H9 (cell line): ENCODE data around the gene PRRC2B. TPM values are rescaled to one million over a fixed set of nuclear protein-coding genes. Genes with fewer than 3 reads are reported as not detected.
A peak's percentile ranks its signal among the peaks of the same experiment; 100 is the strongest.

ENCODE experiments used
- DNase-seq: peaks from one replicate; pipeline ENCODE4 v3.0.0-alpha.2; 2017
- H2AFZ ChIP-seq: one replicate; pipeline ENCODE4 v1.6.1; 2013; ENCODE audit warnings: mild to moderate bottlenecking, low read length, control low read depth, moderate library complexity
- H2AK5ac ChIP-seq: 2 replicates; pipeline ENCODE4 v1.6.1; 2013; ENCODE audit warnings: low read length, control low read depth, mixed read lengths; ENCODE audit not compliant: insufficient read length
- H2BK120ac ChIP-seq: one replicate; pipeline ENCODE4 v1.6.1; 2013; ENCODE audit warnings: low read depth, mild to moderate bottlenecking, low read length, control low read depth, inconsistent platforms; ENCODE audit not compliant: poor library complexity, severe bottlenecking
- H2BK12ac ChIP-seq: 2 replicates; pipeline ENCODE4 v1.6.1; 2013; ENCODE audit warnings: low read length, control low read depth, mixed read lengths, low read depth; ENCODE audit not compliant: insufficient read length
- H2BK15ac ChIP-seq: 2 replicates; pipeline ENCODE4 v1.6.1; 2013; ENCODE audit warnings: low read depth, low read length, control low read depth
- H2BK20ac ChIP-seq: one replicate; pipeline ENCODE4 v1.6.1; 2013; ENCODE audit warnings: low read depth, mild to moderate bottlenecking, low read length, control low read depth, inconsistent platforms; ENCODE audit not compliant: poor library complexity, severe bottlenecking
- H2BK5ac ChIP-seq: 2 replicates; pipeline ENCODE4 v1.6.1; 2013; ENCODE audit warnings: low read length, control low read depth, mixed read lengths; ENCODE audit not compliant: insufficient read length
- H3K14ac ChIP-seq: 2 replicates; pipeline ENCODE4 v1.6.1; 2013; ENCODE audit warnings: low read length, control low read depth; ENCODE audit not compliant: insufficient read depth
- H3K18ac ChIP-seq: 2 replicates; pipeline ENCODE4 v1.6.1; 2013; ENCODE audit warnings: low read depth, mild to moderate bottlenecking, mixed read lengths, low read length, control low read depth; ENCODE audit not compliant: insufficient read length
- H3K23ac ChIP-seq: 2 replicates; pipeline ENCODE4 v1.6.1; 2013; ENCODE audit warnings: low read length, control low read depth, mixed read lengths, low read depth; ENCODE audit not compliant: insufficient read length
- H3K23me2 ChIP-seq: 2 replicates; pipeline ENCODE4 v1.6.1; 2013; ENCODE audit warnings: low read depth, mild to moderate bottlenecking, mixed read lengths, low read length, control low read depth; ENCODE audit not compliant: insufficient read length, poor library complexity, severe bottlenecking
- H3K27ac ChIP-seq: 2 replicates; pipeline ENCODE4 v1.5.1; 2013; ENCODE audit warnings: low read length, control low read depth, mixed read lengths, low read depth; ENCODE audit not compliant: insufficient read length
- H3K27me3 ChIP-seq: 2 replicates; pipeline ENCODE4 v1.6.1; 2013; ENCODE audit warnings: low read length, control low read depth, inconsistent platforms; ENCODE audit not compliant: insufficient read depth
- H3K4ac ChIP-seq: 2 replicates; pipeline ENCODE4 v1.6.1; 2013; ENCODE audit warnings: low read depth, mild to moderate bottlenecking, control low read depth, inconsistent platforms, low read length, moderate library complexity
- H3K4me1 ChIP-seq: 2 replicates; pipeline ENCODE4 v1.6.1; 2013; ENCODE audit warnings: low read length, control low read depth, inconsistent platforms; ENCODE audit not compliant: insufficient read depth
- H3K4me2 ChIP-seq: 2 replicates; pipeline ENCODE4 v1.6.1; 2013; ENCODE audit warnings: low read length, control low read depth, mixed read lengths; ENCODE audit not compliant: insufficient read length, insufficient read depth
- H3K56ac ChIP-seq: 2 replicates; pipeline ENCODE4 v1.6.1; 2013; ENCODE audit warnings: low read depth, mild to moderate bottlenecking, mixed read lengths, low read length, control low read depth; ENCODE audit not compliant: insufficient read length
- H3K79me1 ChIP-seq: 2 replicates; pipeline ENCODE4 v1.6.1; 2013; ENCODE audit warnings: low read depth, mild to moderate bottlenecking, moderate library complexity, low read length, control low read depth, inconsistent platforms; ENCODE audit not compliant: insufficient read depth, poor library complexity, severe bottlenecking
- H3K79me2 ChIP-seq: 2 replicates; pipeline ENCODE4 v1.6.1; 2013; ENCODE audit warnings: low read length, control low read depth, inconsistent platforms; ENCODE audit not compliant: insufficient read depth
- H3K9ac ChIP-seq: 2 replicates; pipeline ENCODE4 v1.6.1; 2013; ENCODE audit warnings: low read length, control low read depth, mixed read lengths; ENCODE audit not compliant: insufficient read length; ENCODE audit errors: extremely low read depth
- H3K9me3 ChIP-seq: one replicate; pipeline ENCODE4 v1.6.1; 2013; ENCODE audit warnings: low read depth, low read length, inconsistent platforms; ENCODE audit not compliant: control insufficient read depth
- H3T11ph ChIP-seq: one replicate; pipeline ENCODE4 v1.6.1; 2013; ENCODE audit warnings: mild to moderate bottlenecking, low read length, control low read depth, inconsistent platforms
- H4K20me1 ChIP-seq: one replicate; pipeline ENCODE4 v1.6.1; 2013; ENCODE audit not compliant: control insufficient read depth, insufficient read length, insufficient read depth
- H4K5ac ChIP-seq: 2 replicates; pipeline ENCODE4 v1.6.1; 2013; ENCODE audit warnings: low read depth, mild to moderate bottlenecking, mixed read lengths, low read length, control low read depth; ENCODE audit not compliant: insufficient read length
- H4K8ac ChIP-seq: replicated peaks from 2 replicates; pipeline ENCODE4 v1.6.1; 2013; ENCODE audit warnings: low read length, control low read depth, mixed read lengths, low read depth; ENCODE audit not compliant: insufficient read length
- H4K91ac ChIP-seq: 2 replicates; pipeline ENCODE4 v1.6.1; 2013; ENCODE audit warnings: low read depth, mild to moderate bottlenecking, moderate library complexity, mixed read lengths, low read length, control low read depth; ENCODE audit not compliant: insufficient read length
- H3K27ac Mint-ChIP-seq, 3 experiments: 2 replicates in 2 of 3; 3 replicates in 1 of 3; pipeline ENCODE4 v1.8.0; 2020 to 2021; ENCODE audit warnings: mixed read lengths in 3 of 3, mild to moderate bottlenecking in 1 of 3, moderate library complexity in 1 of 3
- H3K27me3 Mint-ChIP-seq: 2 replicates; pipeline ENCODE4 v1.8.0; 2021; ENCODE audit warnings: low read depth, mild to moderate bottlenecking, moderate library complexity, mixed read lengths
- H3K36me3 Mint-ChIP-seq, 3 experiments: 2 replicates in 2 of 3; 3 replicates in 1 of 3; pipeline ENCODE4 v1.8.0; 2020 to 2021; ENCODE audit warnings: low read depth in 3 of 3, mixed read lengths in 3 of 3; ENCODE audit not compliant: insufficient read depth in 1 of 3
- H3K4me1 Mint-ChIP-seq, 2 experiments: 2 replicates each; pipeline ENCODE4 v1.8.0; 2020; ENCODE audit warnings: mixed read lengths in 2 of 2
- H3K4me3 Mint-ChIP-seq, 2 experiments: 2 replicates in 1 of 2; 3 replicates in 1 of 2; pipeline ENCODE4 v1.8.0; 2020 to 2021; ENCODE audit warnings: mild to moderate bottlenecking in 2 of 2, mixed read lengths in 2 of 2, moderate library complexity in 1 of 2
- H3K9me3 Mint-ChIP-seq, 2 experiments: 2 replicates in 1 of 2; 3 replicates in 1 of 2; pipeline ENCODE4 v1.8.0; 2020; ENCODE audit warnings: mild to moderate bottlenecking in 2 of 2, mixed read lengths in 2 of 2, moderate library complexity in 1 of 2
- CTCF ChIP-seq: fragments of 200-600 bp; sonication (generic); conservative IDR thresholded peaks from 3 replicates; pipeline ENCODE4 v1.8.0; 2021; ENCODE audit warnings: antibody characterized with exemption, mild to moderate bottlenecking
- WGBS: extraction: QIAGEN DNeasy Blood & Tissue Kit; methylation state at CpG from one replicate; pipeline ENCODE4 v1.1.7; 2013; ENCODE audit warnings: missing lambda C conversion rate, low lambda C conversion rate, mixed read lengths; ENCODE audit not compliant: insufficient read length; ENCODE audit errors: extremely low coverage; 5-methylcytosine and 5-hydroxymethylcytosine counted together
- total RNA-seq: library from RNA; stranded (reverse); gene quantifications from 2 replicates; pipeline ENCODE4 v1.2.1, GENCODE V29; 2021

PRRC2B gene
- total RNA-seq, 1 experiment from 2014 or later, result 251 TPM

GRCh38 chr9:131405858-131406537 lies 12.1 kb downstream of the PRRC2B start:
- no peak overlapping the region for H3K18ac ChIP-seq
- peaks cover 5% of the 10 kb centered on the region for H3K23me2 ChIP-seq
- Mint-ChIP-seq H3K27me3 (no peaks in the 10 kb centered on the region), H3K36me3 (peaks cover 11 to 22% (median 14%) of the 10 kb centered on the region in 3 experiments; a peak in 6 of 7 replicates), H3K4me3 (peak overlapping the region; percentile 41 to 71), H3K9me3 (no peaks in the 10 kb centered on the region; a peak in 1 of 5 replicates), H3K4me1 (peaks cover 82 to 96% of the 10 kb centered on the region in 2 experiments), H3K27ac (peak overlapping the region; percentile 94 to 99 (median 98))
- 0 out of 2 replicates have a peak overlapping the region, but pooled peaks have one; percentile 23 for H3K14ac ChIP-seq
- no peak overlapping the region for H2BK5ac ChIP-seq
- H3K23ac ChIP-seq, result peak overlapping the region; percentile 15
- peak overlapping the region; percentile 35 for H3K4me2 ChIP-seq
- H4K5ac ChIP-seq, result no peak overlapping the region
- peak overlapping the region; percentile 55 for H3K27ac ChIP-seq
- H3K27me3 ChIP-seq, result no peaks in the 10 kb centered on the region
- no peak overlapping the region for H4K91ac ChIP-seq
- H3K4me1 ChIP-seq, result peaks cover 40% of the 10 kb centered on the region
- H4K8ac ChIP-seq, result no peak overlapping the region
- H3K4ac ChIP-seq, result no peak overlapping the region; the same call in 1 of the 2 replicates
- no peak overlapping the region for H3K9ac ChIP-seq
- no CpG with 5 or more reads among the region's 9 CpGs for WGBS
- no peak for DNase-seq
- H3K56ac ChIP-seq, result no peak overlapping the region
- H3K79me1 ChIP-seq, result no peaks in the 10 kb centered on the region
- H2BK120ac ChIP-seq, result no peak overlapping the region
- no peaks in the 10 kb centered on the region for H3K9me3 ChIP-seq
- H3T11ph ChIP-seq, result no peak overlapping the region
- H2BK12ac ChIP-seq, result peak overlapping the region; percentile 2
- no peak for TF ChIP-seq CTCF
- H2BK15ac ChIP-seq, result no peak overlapping the region
- H3K79me2 ChIP-seq, result peaks cover 86% of the 10 kb centered on the region
- peak overlapping the region; percentile 32 for H2BK20ac ChIP-seq
- H2AFZ ChIP-seq, result no peak overlapping the region
- H2AK5ac ChIP-seq, result no peak overlapping the region
- H4K20me1 ChIP-seq, result no peaks in the 10 kb centered on the region
